Measurements from ENCODE around the gene HIRA.
A peak's percentile ranks its signal among the peaks of the same experiment; 100 is the strongest.

The HIRA gene

DNA sequence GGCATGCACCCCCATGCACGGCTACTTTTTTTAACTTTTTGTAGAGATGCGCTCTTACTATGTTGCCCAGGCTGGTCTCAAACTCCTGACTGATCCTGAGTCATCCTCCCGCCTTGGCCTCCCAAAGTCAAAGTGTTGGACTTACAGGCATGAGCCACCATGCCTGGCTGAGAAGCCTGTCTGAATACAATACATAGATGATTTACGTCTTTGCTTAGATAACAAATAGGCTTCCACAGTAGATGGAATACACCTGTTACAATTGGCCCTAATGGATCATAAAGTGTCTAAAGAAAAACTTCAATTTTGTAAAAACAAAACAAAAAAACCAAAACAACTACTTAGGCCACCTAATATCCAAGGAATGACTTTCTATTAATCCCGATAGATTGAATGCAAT is 127.0 kb downstream of the HIRA start:
- DNase-seq: no peak

DNA sequence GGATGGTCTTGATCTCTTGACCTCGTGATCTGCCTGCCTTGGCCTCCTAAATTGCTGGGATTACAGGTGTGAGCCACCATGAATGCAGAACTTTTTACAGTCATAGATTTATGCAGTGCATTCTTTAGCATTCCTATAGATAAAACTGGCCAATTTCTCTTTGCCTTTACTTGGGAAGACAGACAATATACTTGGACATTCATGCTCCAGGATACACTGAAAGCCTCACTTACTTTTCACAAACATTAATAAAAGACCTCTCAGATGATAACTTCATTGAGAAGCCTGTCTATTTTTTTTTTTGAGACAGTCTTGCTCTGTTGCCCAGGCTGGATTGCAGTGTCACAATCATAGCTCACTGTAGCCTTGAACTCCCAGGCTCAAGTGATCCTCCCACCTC is 127.7 kb downstream of the HIRA start:
- no peak for DNase-seq

DNA sequence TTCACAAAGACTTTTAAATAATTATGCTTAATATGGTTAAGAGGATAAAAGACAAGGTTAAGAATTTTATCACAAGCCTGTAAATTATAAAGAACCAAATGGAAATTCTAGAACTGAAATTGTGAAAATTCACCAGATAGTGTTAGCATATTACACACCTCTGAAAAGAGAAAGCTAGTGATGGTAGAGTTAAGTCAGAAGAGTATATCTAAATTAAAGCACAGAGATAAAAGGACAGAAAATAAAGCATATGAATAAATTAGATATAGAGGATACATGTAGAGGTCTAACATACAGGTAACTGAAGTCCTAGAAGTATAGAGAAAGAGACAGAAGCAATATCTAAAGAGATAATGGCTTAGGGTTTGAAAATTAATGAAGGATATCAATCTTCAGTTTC is 135.8 kb downstream of the HIRA start:
- DNase-seq: no peak

DNA sequence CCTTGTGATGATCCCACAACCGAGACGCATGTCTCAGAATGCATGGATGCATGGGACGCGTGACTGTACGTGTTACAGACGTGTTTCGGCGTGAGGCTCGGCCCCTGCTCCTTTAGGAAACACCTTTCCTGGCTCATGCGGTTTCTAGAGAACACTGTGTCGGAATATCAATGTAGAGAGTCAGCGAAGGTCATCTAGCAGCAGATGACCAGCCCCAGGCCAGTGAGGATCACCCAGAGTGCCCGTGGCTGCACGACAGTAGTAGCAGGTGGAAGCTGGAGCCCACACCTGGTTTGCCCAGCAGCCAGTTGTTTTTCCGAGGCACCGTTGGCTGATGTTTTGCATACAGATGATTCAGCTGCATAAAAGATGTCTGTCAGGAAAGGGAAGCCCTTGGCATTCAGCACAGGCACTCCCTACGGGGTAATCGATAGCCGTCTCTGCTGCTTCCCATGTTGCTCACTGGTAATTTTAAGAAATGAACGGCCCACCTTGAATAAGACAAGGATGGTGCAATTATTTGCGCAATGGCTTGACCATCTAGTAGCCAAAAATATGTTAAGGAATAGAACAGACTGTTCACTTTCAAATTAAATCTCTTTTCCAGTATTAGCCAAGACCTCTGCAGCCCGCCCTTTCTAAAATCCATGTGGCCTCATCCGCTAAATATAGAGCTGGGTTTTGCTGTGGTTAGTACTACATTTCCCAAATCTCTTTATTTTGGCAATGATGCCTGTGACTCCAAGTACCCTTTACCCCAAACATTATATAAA is 138.9 kb downstream of the HIRA start:
- DNase-seq: peak; percentile 13

DNA sequence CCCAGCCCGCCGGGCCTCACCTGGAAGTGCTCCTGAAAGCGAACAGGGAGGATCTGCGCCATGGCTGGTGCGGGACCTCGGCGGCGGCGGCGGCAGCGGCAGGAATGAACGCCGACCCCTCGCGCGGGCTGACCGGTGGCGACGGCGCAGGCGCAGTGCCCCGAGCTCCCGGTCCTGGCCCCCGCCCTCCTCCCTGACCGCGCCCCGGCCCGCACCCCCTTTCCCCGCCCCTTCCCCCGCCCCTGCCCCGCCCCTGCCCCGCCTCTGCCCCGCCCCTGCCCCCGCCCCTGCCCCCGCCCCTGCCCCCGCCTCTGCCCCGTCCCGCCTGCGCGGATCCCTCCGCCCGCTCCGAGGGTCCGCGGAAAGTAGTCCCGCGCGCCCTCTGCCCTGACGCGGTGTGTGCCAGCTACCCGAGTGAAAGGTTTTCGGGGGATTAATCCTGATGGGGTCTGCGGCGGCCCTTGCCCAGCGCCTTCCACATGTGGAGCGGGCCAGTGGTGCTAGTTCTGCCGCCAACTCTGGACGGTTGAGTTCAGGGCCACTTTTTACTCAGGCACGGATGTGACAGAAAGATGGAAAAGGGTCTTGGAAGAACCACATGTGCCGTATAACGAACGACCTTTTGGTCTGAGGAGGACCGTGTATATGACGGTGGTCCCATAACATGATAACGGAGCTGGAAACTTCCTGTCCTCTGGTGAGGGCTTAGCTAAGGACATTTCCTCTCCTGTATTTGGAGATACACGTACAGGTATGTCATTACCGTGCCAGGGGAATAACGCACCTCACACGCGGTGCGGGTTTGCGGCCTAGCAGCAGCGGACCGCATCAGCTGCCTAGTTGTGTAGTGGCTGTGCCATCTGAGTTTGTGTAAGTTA is 139.7 kb downstream of the HIRA start, which contains the start of gene CLTCL1:
TSS of gene CLTCL1 (minus strand) at position 140 of the 878 bp plus-strand sequence. CDS start at position 62, 78 bp downstream.
- peak; percentile 70 for DNase-seq

DNA sequence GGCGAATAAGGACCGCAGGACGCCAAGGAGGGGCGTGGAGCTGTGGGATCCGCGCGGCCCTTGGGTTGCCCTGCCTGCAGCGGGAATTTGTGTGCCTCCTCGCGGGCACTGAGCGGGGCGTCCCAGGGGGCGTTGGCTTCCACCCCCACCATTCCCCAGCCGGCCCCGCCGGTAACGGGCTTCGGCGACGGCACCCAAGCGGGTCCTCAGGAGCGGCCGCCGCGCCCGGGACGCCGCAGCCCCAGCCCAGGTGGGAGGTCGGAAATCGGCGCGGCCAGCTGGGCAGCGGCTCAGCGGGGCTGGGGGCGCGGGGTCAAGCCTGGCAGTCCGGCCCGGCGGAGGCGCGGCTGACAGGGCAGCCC is 140.3 kb downstream of the HIRA start:
- peak; percentile 7 for DNase-seq

DNA sequence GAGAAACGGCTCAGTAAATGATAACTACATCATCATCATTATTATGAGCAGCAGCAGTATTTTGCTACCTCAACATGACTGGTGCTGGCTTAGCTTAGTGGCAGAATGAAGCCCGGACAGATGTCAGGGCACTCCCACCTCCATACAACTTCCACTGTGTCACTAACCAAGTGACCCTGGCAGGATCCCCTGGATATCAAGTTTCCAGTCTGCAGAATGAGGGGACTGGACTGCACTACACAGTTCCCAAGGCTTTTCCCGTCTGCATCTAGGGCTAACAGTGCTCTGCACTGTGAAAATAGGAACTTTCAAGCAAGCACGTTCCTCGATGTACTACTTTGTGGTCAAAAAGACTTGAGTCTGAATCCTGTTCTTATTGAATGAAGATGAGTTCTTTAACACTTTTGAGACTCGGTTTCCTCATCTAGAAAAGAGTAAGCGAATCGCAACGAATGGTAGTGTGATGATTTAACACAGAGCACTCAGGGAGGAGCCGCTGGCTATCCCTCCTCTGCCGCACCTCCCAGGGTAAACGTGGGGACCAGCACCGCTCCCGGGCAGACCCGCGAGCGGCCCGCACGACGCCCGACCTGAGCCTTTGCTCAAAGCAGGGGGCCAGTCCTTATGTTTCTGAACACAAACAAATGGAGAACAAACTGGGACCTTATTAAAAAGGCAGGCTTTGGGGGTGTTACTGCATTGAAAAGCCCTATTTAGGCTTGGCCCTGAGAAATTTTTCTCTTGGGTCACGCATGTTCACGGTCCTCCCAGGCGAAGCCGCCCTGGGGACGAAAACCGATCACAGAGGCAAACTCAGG is 140.9 kb downstream of the HIRA start:
- peak; percentile 3 for DNase-seq

DNA sequence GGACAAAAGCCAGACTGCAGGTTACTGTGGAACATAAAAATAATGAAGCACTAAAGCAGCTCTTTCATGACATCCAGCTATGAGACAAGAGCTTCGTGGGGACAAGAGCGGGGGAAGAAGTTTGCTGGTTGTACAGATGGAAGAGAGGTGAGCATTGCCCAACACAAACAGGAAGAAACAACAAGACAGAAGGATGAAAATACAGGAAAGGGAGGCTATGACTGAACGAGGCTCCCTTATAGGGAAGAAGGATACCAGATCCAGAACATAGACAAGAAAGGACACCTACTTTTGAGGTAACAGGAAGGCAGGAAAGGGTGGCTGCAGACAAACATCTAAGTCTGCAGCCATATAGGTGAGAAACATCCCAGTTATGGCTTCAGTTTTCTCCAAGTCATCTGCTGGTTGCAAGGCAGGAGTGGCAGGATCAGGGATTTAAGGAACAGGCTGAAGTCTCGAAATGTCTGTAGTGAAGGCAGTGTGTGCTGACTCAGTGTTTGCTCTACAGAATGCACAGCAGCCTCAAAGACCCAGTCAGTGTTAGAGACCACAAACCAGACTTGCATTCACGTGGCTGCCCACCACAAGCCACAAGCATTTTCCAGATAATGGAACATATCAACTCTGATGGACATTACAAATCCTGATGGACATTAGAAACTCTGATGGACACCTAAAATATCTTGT is 141.9 kb downstream of the HIRA start:
- no peak for DNase-seq

DNA sequence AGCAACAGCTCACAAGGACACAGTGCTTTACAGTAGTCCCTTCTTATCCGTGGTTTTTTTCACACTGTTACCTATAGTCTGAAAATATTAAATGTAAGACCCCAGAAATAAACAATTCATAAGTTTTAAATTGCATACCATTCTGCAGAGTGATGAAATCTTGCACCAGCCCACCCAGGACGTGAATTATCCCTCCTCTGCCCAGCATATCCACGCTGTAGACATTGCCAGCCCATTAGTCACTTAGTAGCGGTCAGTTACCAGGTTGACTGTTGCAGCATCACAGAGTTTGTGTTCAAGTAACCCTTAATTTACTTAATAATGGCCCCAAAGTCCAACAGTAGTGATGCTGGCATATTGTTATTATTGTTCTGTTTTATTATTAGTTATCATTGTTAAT is 143.6 kb downstream of the HIRA start:
- DNase-seq: no peak

DNA sequence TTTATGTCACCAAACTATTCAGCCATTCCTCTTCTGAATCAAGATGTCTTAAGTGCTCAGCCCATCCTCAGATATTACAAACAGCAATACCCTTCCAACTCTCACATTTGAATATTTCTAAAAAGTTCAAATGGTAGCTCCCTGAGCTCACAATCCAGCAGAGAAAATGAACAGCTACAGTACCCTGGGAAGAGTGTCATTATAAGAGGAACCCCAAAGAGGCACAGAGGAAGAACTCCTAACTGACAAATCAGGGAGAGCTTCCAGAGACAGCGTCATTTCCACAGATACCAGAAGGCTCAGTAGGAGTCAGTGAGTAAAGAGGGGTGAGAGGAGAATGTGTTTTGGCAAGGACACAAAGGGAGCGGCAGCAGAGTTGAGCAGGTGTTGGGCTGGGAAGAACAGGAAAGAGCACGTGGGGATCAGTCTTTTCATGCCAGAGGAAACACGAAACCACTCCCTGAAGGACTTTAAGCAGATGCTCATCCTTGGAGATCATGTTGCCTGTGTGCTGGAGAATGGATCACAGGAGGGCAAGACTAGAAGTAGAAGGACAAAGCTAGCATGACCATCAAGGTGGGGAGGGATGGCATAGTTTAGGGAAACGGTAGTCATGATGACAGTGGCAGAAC is 144.3 kb downstream of the HIRA start:
- no peak for DNase-seq

DNA sequence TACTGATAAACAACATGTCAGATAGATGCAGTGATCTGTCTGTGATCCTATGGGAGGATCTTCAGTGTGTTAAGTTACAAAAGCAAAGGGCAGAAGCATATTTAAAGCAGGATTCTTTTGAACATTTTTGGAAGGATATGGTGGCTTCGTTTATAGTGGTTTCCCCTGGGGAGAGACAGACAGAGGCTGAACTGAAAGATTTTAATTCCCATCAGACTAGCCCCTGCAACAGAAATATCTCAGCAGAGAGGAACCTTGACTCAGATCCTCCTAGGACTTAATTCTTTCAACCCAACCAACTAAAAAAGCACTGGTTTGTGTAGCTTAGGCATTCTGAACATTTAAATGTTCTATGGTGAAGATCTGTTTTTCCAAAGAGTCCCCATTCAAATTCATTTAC is 145.7 kb downstream of the HIRA start:
- DNase-seq: no peak
